H1 (cell line): ENCODE data around the gene CYB5R2. TPM values are rescaled to one million over a fixed set of nuclear protein-coding genes. Genes with fewer than 3 reads are reported as not detected.

Experiments used
- BRCA1 ChIP-seq: IDR thresholded peaks from 2 replicates; pipeline ENCODE4 v1.6.1; 2012; ENCODE audit warnings: low read depth, low read length, improper control_type of control experiment
- CREB1 ChIP-seq: IDR thresholded peaks from 2 replicates; pipeline ENCODE4 v1.6.1; 2012; ENCODE audit warnings: inconsistent platforms
- EZH2 ChIP-seq: fragments of 200-600 bp; sonication (generic); IDR thresholded peaks from 2 replicates; pipeline ENCODE4 v1.7.1; 2012; ENCODE audit warnings: low read depth, mild to moderate bottlenecking, moderate library complexity, low read length, inconsistent platforms; ENCODE audit not compliant: severe bottlenecking
- FOSL1 ChIP-seq: IDR thresholded peaks from 2 replicates; pipeline ENCODE4 v1.6.1; 2011; ENCODE audit warnings: mild to moderate bottlenecking, low read depth, low read length, moderate library complexity; ENCODE audit not compliant: insufficient read depth
- RAD21 ChIP-seq, 2 experiments: IDR thresholded peaks in 1 of 2; conservative IDR thresholded peaks in 1 of 2; 2 replicates each; pipeline ENCODE4 v1.6.1; 2011; ENCODE audit warnings: low read depth in 2 of 2, low read length in 2 of 2, improper control_type of control experiment in 1 of 2, inconsistent platforms in 1 of 2, mild to moderate bottlenecking in 1 of 2, moderate library complexity in 1 of 2
- polyA plus RNA-seq, 7 experiments: library from polyadenylated mRNA; depleted of rRNA in 3 of 7; stranded (reverse) in 5 of 7; unstranded in 2 of 7; fragments of >200 nt in 5 of 7; fragments of 200-250 nt in 2 of 7; gene quantifications; 1 replicate in 5 of 7; 2 replicates in 1 of 7; 4 replicates in 1 of 7; pipeline versions ENCODE4 v1.2.1 to v1.2.3, GENCODE V29; 2011 to 2013; ENCODE audit warnings: missing spikeins in 2 of 7, mixed read lengths in 2 of 7
- total RNA-seq: library from RNA; stranded (reverse); fragmentation: NEBNext Ultra II Directional; extraction: Animal tissue kit (Norgen Biotek cat#: 25700); gene quantifications from 2 replicates; pipeline ENCODE4 v1.2.1, GENCODE V29; 2021
- TF ChIP-seq, protein P1 (sequence below): fragments of 300-600 bp; sonication (generic); IDR thresholded peaks from 2 replicates; pipeline ENCODE4 v1.7.1; 2012; ENCODE audit warnings: low read length, moderate library complexity, mild to moderate bottlenecking, inconsistent platforms; ENCODE audit not compliant: insufficient replicate concordance

CYB5R2 gene
- total and polyA plus RNA-seq, 2 of the 8 experiments (the other 6 are each of a cell fraction or from before 2014, with no cell fraction given), result 53.0 to 55.9 TPM

DNA sequence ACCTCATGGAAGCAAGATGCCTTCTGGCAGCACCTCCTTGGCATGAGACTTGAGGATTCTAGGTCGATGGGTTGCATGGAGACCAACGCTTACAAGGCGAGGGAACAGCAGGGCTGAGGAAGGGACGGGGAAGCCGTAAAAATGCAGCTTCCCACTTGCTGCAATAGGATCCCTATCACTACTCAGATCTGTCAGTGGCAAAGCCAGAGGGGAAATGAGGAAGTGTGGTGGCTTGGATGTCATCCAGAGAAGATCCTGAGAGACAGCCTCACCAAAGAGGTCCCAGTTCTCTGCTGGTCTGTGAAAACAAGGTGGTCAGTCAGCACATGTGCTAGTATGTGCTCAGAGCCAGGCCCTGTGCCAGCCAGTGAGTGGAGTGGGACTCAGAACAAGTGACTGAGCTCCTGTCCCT, 22.2 kb downstream of the CYB5R2 start (continued):
- TF ChIP-seq, protein P1, sequence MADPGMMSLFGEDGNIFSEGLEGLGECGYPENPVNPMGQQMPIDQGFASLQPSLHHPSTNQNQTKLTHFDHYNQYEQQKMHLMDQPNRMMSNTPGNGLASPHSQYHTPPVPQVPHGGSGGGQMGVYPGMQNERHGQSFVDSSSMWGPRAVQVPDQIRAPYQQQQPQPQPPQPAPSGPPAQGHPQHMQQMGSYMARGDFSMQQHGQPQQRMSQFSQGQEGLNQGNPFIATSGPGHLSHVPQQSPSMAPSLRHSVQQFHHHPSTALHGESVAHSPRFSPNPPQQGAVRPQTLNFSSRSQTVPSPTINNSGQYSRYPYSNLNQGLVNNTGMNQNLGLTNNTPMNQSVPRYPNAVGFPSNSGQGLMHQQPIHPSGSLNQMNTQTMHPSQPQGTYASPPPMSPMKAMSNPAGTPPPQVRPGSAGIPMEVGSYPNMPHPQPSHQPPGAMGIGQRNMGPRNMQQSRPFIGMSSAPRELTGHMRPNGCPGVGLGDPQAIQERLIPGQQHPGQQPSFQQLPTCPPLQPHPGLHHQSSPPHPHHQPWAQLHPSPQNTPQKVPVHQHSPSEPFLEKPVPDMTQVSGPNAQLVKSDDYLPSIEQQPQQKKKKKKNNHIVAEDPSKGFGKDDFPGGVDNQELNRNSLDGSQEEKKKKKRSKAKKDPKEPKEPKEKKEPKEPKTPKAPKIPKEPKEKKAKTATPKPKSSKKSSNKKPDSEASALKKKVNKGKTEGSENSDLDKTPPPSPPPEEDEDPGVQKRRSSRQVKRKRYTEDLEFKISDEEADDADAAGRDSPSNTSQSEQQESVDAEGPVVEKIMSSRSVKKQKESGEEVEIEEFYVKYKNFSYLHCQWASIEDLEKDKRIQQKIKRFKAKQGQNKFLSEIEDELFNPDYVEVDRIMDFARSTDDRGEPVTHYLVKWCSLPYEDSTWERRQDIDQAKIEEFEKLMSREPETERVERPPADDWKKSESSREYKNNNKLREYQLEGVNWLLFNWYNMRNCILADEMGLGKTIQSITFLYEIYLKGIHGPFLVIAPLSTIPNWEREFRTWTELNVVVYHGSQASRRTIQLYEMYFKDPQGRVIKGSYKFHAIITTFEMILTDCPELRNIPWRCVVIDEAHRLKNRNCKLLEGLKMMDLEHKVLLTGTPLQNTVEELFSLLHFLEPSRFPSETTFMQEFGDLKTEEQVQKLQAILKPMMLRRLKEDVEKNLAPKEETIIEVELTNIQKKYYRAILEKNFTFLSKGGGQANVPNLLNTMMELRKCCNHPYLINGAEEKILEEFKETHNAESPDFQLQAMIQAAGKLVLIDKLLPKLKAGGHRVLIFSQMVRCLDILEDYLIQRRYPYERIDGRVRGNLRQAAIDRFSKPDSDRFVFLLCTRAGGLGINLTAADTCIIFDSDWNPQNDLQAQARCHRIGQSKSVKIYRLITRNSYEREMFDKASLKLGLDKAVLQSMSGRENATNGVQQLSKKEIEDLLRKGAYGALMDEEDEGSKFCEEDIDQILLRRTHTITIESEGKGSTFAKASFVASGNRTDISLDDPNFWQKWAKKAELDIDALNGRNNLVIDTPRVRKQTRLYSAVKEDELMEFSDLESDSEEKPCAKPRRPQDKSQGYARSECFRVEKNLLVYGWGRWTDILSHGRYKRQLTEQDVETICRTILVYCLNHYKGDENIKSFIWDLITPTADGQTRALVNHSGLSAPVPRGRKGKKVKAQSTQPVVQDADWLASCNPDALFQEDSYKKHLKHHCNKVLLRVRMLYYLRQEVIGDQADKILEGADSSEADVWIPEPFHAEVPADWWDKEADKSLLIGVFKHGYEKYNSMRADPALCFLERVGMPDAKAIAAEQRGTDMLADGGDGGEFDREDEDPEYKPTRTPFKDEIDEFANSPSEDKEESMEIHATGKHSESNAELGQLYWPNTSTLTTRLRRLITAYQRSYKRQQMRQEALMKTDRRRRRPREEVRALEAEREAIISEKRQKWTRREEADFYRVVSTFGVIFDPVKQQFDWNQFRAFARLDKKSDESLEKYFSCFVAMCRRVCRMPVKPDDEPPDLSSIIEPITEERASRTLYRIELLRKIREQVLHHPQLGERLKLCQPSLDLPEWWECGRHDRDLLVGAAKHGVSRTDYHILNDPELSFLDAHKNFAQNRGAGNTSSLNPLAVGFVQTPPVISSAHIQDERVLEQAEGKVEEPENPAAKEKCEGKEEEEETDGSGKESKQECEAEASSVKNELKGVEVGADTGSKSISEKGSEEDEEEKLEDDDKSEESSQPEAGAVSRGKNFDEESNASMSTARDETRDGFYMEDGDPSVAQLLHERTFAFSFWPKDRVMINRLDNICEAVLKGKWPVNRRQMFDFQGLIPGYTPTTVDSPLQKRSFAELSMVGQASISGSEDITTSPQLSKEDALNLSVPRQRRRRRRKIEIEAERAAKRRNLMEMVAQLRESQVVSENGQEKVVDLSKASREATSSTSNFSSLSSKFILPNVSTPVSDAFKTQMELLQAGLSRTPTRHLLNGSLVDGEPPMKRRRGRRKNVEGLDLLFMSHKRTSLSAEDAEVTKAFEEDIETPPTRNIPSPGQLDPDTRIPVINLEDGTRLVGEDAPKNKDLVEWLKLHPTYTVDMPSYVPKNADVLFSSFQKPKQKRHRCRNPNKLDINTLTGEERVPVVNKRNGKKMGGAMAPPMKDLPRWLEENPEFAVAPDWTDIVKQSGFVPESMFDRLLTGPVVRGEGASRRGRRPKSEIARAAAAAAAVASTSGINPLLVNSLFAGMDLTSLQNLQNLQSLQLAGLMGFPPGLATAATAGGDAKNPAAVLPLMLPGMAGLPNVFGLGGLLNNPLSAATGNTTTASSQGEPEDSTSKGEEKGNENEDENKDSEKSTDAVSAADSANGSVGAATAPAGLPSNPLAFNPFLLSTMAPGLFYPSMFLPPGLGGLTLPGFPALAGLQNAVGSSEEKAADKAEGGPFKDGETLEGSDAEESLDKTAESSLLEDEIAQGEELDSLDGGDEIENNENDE, result no peak
- TF ChIP-seq EZH2, result no peak
- TF ChIP-seq CREB1, result no peak
- TF ChIP-seq RAD21 (IDR thresholded peaks at IDR 0.05 in 1 of 2, conservative IDR thresholded peaks at IDR 0.05 in 1 of 2; ENCODE audit: low read depth in 2 of 2, low read length in 2 of 2), result no peak
- no peak for TF ChIP-seq BRCA1
- no peak for TF ChIP-seq FOSL1
